H7 (cell line): ENCODE measurements around the gene KCNS3. TPM values are rescaled to one million over a fixed set of nuclear protein-coding genes. Genes with fewer than 3 reads are reported as not detected.

Experiments used
- DNase-seq: peaks from one replicate; pipeline ENCODE4 v3.0.0; 2012
- H3K27me3 ChIP-seq: 2 replicates; pipeline ENCODE4 v1.6.0; 2011; ENCODE audit warnings: mild to moderate bottlenecking, low read length; ENCODE audit not compliant: control insufficient read depth, insufficient read depth
- H3K36me3 ChIP-seq: replicated peaks from 2 replicates; pipeline ENCODE4 v1.5.1; 2011; ENCODE audit warnings: low read length; ENCODE audit not compliant: control insufficient read depth, insufficient read depth
- H3K4me3 ChIP-seq: 2 replicates; pipeline ENCODE4 v1.5.1; 2011; ENCODE audit warnings: low read depth, mild to moderate bottlenecking, control low read depth, low read length, moderate library complexity; ENCODE audit not compliant: insufficient read depth
- total RNA-seq: library from RNA; depleted of rRNA; stranded (reverse); fragments of >200 nt; shearing (Covaris generic); gene quantifications from 2 replicates; pipeline ENCODE4 v1.2.3, GENCODE V29; 2014

Gene KCNS3
- total RNA-seq, 1 experiment from 2014 or later: 26.2 TPM

GRCh38 chr2:17901246-17901645 lies 22.8 kb downstream of the KCNS3 start:
- DNase-seq: no peak
- Histone ChIP-seq H3K27me3 (no peaks in the 10 kb centered on the region), H3K36me3 (no peaks in the 10 kb centered on the region), H3K4me3 (no peak overlapping the region)

- Histone ChIP-seq H3K4me3 (no peak overlapping the region), H3K36me3 (no peaks in the 10 kb centered on the region), H3K27me3 (no peaks in the 10 kb centered on the region)
- no peak for DNase-seq
Observed at GRCh38 chr2:17910980-17911379, 32.5 kb downstream of the KCNS3 start.

GRCh38 chr2:17911491-17912260 lies 33.2 kb downstream of the KCNS3 start:
- no peak for DNase-seq
- Histone ChIP-seq H3K27me3 (no peaks in the 10 kb centered on the region), H3K36me3 (no peaks in the 10 kb centered on the region), H3K4me3 (no peak overlapping the region)

GRCh38 chr2:17912266-17912691 lies 33.8 kb downstream of the KCNS3 start:
- no peaks in the 10 kb centered on the region for H3K27me3 ChIP-seq
- H3K4me3 ChIP-seq: no peak overlapping the region
- DNase-seq: no peak
- no peaks in the 10 kb centered on the region for H3K36me3 ChIP-seq

- no peak overlapping the region for H3K4me3 ChIP-seq
- no peaks in the 10 kb centered on the region for H3K36me3 ChIP-seq
- no peak for DNase-seq
- no peaks in the 10 kb centered on the region for H3K27me3 ChIP-seq
Observed at GRCh38 chr2:17915099-17915498, 36.6 kb downstream of the KCNS3 start.

GRCh38 chr2:17915811-17916518 lies 37.5 kb downstream of the KCNS3 start:
- Histone ChIP-seq H3K27me3 (no peaks in the 10 kb centered on the region), H3K36me3 (no peaks in the 10 kb centered on the region), H3K4me3 (no peak overlapping the region)
- DNase-seq: no peak

GRCh38 chr2:17916584-17916983 lies 38.1 kb downstream of the KCNS3 start:
- H3K27me3 ChIP-seq: no peaks in the 10 kb centered on the region
- no peaks in the 10 kb centered on the region for H3K36me3 ChIP-seq
- H3K4me3 ChIP-seq: no peak overlapping the region
- DNase-seq: no peak

- no peaks in the 10 kb centered on the region for H3K27me3 ChIP-seq
- no peaks in the 10 kb centered on the region for H3K36me3 ChIP-seq
- H3K4me3 ChIP-seq: no peak overlapping the region
- DNase-seq: peak; percentile 62
Observed at GRCh38 chr2:17918789-17919188, 40.3 kb downstream of the KCNS3 start.

- Histone ChIP-seq H3K36me3 (peaks cover 7% of the 10 kb centered on the region), H3K27me3 (no peaks in the 10 kb centered on the region), H3K4me3 (no peak overlapping the region)
- no peak for DNase-seq
Observed at GRCh38 chr2:17930773-17931172, 52.3 kb downstream of the KCNS3 start.

- DNase-seq: no peak
- Histone ChIP-seq H3K27me3 (no peaks in the 10 kb centered on the region), H3K36me3 (peaks cover 7% of the 10 kb centered on the region), H3K4me3 (no peak overlapping the region)
Observed at GRCh38 chr2:17933256-17933655, 54.8 kb downstream of the KCNS3 start.

- Histone ChIP-seq H3K36me3 (peaks cover 7% of the 10 kb centered on the region), H3K27me3 (no peaks in the 10 kb centered on the region), H3K4me3 (no peak overlapping the region)
- DNase-seq: no peak
Observed at GRCh38 chr2:17934721-17935120, 56.3 kb downstream of the KCNS3 start.

- Histone ChIP-seq H3K36me3 (peaks cover 7% of the 10 kb centered on the region), H3K27me3 (no peaks in the 10 kb centered on the region), H3K4me3 (no peak overlapping the region)
- peak; percentile 19 for DNase-seq
Observed at GRCh38 chr2:17935242-17935885, 56.9 kb downstream of the KCNS3 start.

- Histone ChIP-seq H3K27me3 (no peaks in the 10 kb centered on the region), H3K36me3 (peaks cover 3% of the 10 kb centered on the region), H3K4me3 (no peak overlapping the region)
- no peak for DNase-seq
Observed at GRCh38 chr2:17936599-17936998, 58.1 kb downstream of the KCNS3 start.

- Histone ChIP-seq H3K4me3 (no peak overlapping the region), H3K27me3 (no peaks in the 10 kb centered on the region), H3K36me3 (no peaks in the 10 kb centered on the region)
- DNase-seq: no peak
Observed at GRCh38 chr2:17940091-17940630, 61.7 kb downstream of the KCNS3 start.

GRCh38 chr2:17943444-17943843 lies 65.0 kb downstream of the KCNS3 start:
- DNase-seq: no peak
- Histone ChIP-seq H3K4me3 (no peak overlapping the region), H3K36me3 (no peaks in the 10 kb centered on the region), H3K27me3 (no peaks in the 10 kb centered on the region)
